Measurements from ENCODE around the gene GNG12. TPM values are rescaled to one million over a fixed set of nuclear protein-coding genes. Genes with fewer than 3 reads are reported as not detected.

Gene GNG12
- total RNA-seq, 6 experiments from 2014 or later, result 172 to 229 (median 198) TPM

DNA sequence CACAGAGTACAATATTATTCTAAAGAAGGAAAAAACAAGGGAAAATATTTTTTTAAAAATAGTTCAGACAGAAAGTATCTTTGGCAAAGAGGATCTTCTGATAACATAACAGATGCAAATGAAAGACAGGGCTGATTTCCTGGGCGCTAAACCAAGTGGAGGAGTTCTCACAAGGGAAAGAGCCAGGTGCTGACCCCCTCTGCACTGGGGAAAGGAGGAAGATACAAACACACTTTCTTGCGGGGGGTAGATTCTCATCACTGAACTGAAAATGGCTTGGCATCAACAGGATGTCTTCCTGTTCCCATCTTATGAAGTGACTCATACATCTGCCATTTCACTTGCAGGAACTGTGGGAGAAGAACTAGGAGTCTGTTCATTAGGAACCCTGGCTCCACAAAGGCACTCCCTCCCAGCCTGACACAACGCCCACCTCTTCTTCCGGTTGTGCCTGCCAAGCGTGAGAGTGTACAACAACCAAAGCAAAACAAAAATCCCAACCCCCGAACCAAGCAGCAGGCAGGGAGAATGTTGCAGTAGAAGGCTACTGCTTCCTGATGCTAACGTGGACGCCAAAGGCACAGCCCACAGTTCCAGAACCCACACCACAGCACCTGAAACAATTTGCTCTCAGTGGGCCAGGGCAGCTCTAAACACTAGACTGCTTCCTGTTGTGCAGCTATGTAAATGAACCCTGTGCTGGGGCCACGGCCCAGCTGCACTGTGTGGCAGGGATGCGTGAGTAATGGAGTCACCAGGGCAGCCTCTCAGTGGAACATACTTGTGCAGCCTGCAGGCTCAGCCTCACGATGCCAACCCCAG is 97.2 kb downstream of the GNG12 start:
- no peak for TF ChIP-seq CTCF (IDR thresholded peaks at IDR 0.05)
- Mint-ChIP-seq H3K4me3 (peak overlapping the region; percentile 85), H3K27me3 (ENCODE audit: insufficient read depth) (peaks cover 8% of the 10 kb centered on the region), H3K36me3 (ENCODE audit: low read depth) (peaks cover 14% of the 10 kb centered on the region), H3K27ac (peak overlapping the region; percentile 95), H3K4me1 (ENCODE audit: low read depth) (peaks cover 73% of the 10 kb centered on the region), H3K9me3 (no peaks in the 10 kb centered on the region)
- DNase-seq, result peak; percentile 90

DNA sequence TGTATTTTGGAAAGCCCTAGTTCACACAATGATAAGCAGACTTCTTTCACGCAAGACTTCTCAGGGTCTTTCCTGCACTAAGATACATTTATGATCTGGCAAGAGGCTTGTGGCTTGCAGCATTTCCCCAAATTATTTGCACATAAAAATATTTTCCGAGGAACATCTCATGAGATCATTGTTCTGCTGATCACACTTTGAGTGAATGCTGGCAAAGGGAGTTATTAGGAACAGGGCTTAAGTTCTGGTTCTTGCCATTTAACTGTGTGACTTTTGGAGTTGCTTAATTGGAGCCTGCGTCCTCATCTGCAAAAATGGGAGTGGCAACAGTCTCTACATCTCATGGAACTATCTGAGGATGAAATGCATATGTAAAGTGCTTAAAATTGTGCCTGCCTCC is 98.1 kb downstream of the GNG12 start:
- peak overlapping the region; percentile 95 for H3K27ac Mint-ChIP-seq
- no peaks in the 10 kb centered on the region for H3K9me3 Mint-ChIP-seq
- H3K4me3 Mint-ChIP-seq, result peak overlapping the region; percentile 85; the same call in 1 of the 2 replicates
- TF ChIP-seq CTCF (IDR thresholded peaks at IDR 0.05), result no peak
- peaks cover 8% of the 10 kb centered on the region for H3K27me3 Mint-ChIP-seq (ENCODE audit: insufficient read depth)
- peaks cover 14% of the 10 kb centered on the region for H3K36me3 Mint-ChIP-seq (ENCODE audit: low read depth)
- DNase-seq, result no peak
- peaks cover 80% of the 10 kb centered on the region for H3K4me1 Mint-ChIP-seq (ENCODE audit: low read depth)

DNA sequence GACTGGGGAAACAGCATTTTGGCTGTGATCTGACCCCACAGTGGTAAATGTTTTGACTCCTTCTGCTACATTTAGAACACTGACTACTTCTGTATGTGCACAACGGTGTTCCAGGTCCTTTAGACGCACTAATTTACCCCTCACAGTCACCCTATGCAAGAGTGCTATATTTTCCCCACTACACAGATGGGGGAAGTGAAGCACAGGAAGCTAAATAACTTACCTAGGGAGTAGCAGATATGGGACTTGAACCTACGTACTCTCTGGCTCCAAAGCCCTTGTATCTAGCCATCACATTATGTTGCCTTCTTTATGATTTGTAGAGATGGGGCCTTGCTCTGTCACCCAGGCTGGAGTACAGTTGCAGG is 99.0 kb downstream of the GNG12 start:
- Mint-ChIP-seq H3K27ac (peak overlapping the region; percentile 22; the same call in 1 of the 2 replicates), H3K27me3 (ENCODE audit: insufficient read depth) (peaks cover 8% of the 10 kb centered on the region), H3K9me3 (no peaks in the 10 kb centered on the region), H3K4me1 (ENCODE audit: low read depth) (peaks cover 86% of the 10 kb centered on the region), H3K4me3 (no peak overlapping the region), H3K36me3 (ENCODE audit: low read depth) (peaks cover 15% of the 10 kb centered on the region)
- DNase-seq, result no peak
- no peak for TF ChIP-seq CTCF (IDR thresholded peaks at IDR 0.05)

- no peak for DNase-seq
- Mint-ChIP-seq H3K9me3 (no peaks in the 10 kb centered on the region), H3K27ac (peak overlapping the region; percentile 22; the same call in 1 of the 2 replicates), H3K4me3 (no peak overlapping the region), H3K27me3 (ENCODE audit: insufficient read depth) (peaks cover 6% of the 10 kb centered on the region), H3K4me1 (ENCODE audit: low read depth) (peaks cover 86% of the 10 kb centered on the region), H3K36me3 (ENCODE audit: low read depth) (peaks cover 15% of the 10 kb centered on the region)
- no peak for TF ChIP-seq CTCF (IDR thresholded peaks at IDR 0.05)
Measured at GRCh38 chr1:67733681-67734322, 99.5 kb downstream of the GNG12 start.

GRCh38 chr1:67732750-67733151 is 100.5 kb downstream of the GNG12 start:
- Mint-ChIP-seq H3K4me3 (no peak overlapping the region), H3K9me3 (no peaks in the 10 kb centered on the region), H3K36me3 (ENCODE audit: low read depth) (peaks cover 9% of the 10 kb centered on the region; the same call in 1 of the 2 replicates), H3K4me1 (ENCODE audit: low read depth) (peaks cover 83% of the 10 kb centered on the region), H3K27me3 (ENCODE audit: insufficient read depth) (peaks cover 4% of the 10 kb centered on the region), H3K27ac (no peak overlapping the region)
- DNase-seq, result no peak
- TF ChIP-seq CTCF (IDR thresholded peaks at IDR 0.05), result no peak
